Right lobe of liver (tissue), 6 donors: ENCODE measurements around the gene CD74. TPM values are rescaled to one million over a fixed set of nuclear protein-coding genes. Genes with fewer than 3 reads are reported as not detected.
"Not testable (repeated sequence)": the region's sequence is repeated elsewhere in the genome, so short reads cannot be mapped to it uniquely, and the experiment has no call there.

Experiments used
- ATAC-seq, 4 donors: fragments of 200-7000 bp; cut with Tn5 transposase; one replicate each; pipeline ENCODE4 v1.9.1; 2020; ENCODE audit warnings: mild to moderate bottlenecking in 4 of 4, moderate library complexity in 4 of 4
- DNase-seq, 3 donors: peaks; one replicate each; pipeline ENCODE4 v3.0.0-alpha.2; 2020
- H3K27ac ChIP-seq, 3 donors: fragments of 200-600 bp; one replicate each; pipeline ENCODE4 v1.8.0; 2022
- H3K27me3 ChIP-seq, 2 donors: fragments of 200-600 bp; one replicate each; pipeline ENCODE4 v1.8.0; 2022
- H3K36me3 ChIP-seq, 4 donors: fragments of 200-600 bp; sonication (generic) in 1 of 4; one replicate each; pipeline versions ENCODE4 v1.5.1 to v1.8.0; 2017 to 2022; ENCODE audit warnings: control low read depth in 1 of 4
- H3K4me1 ChIP-seq, 4 donors: fragments of 200-600 bp; sonication (generic) in 1 of 4; one replicate each; pipeline versions ENCODE4 v1.5.1 to v1.8.0; 2017 to 2022; ENCODE audit warnings: control low read depth in 1 of 4
- H3K4me3 ChIP-seq, 3 donors: fragments of 200-600 bp; one replicate each; pipeline ENCODE4 v1.8.0; 2022
- H3K9me3 ChIP-seq, 4 donors: fragments of 200-600 bp; sonication (generic) in 1 of 4; one replicate each; pipeline versions ENCODE4 v1.5.1 to v1.8.0; 2017 to 2022; ENCODE audit warnings: control low read depth in 1 of 4
- POLR2A ChIP-seq: fragments of 450-650 bp; IDR thresholded peaks from one replicate; pipeline ENCODE4 v1.6.1; 2017; ENCODE audit warnings: antibody characterized with exemption, mild to moderate bottlenecking
- WGBS: methylation state at CpG from one replicate; pipeline ENCODE4 v1.1.6; 2018; ENCODE audit warnings: low coverage, low lambda C conversion rate; ENCODE audit not compliant: insufficient coverage; ENCODE audit errors: missing lambda C conversion rate; 5-methylcytosine and 5-hydroxymethylcytosine counted together
- intact Hi-C, 2 donors: fragments of 100-400 bp; cut with DNase I; formaldehyde crosslinking; loops; one replicate each; pipeline versions ENCODE4 v1.11.2 to v1.14.1; 2022
- total RNA-seq, 6 experiments: library from RNA; depleted of rRNA in 2 of 6; stranded (reverse); fragments of >200 nt in 2 of 6; fragmentation: NEBNext Ultra II Directional in 3 of 6; extraction: Animal tissue kit (Norgen Biotek cat#: 25700) in 3 of 6; gene quantifications; one replicate each; pipeline versions ENCODE4 v1.1.0 to v1.2.4, GENCODE V29; 2016 to 2023
- TF ChIP-seq, protein P1 (sequence below), 4 donors: fragments of 200-600 bp in 3 of 4; fragments of 450-650 bp in 1 of 4; IDR thresholded peaks; one replicate each; pipeline versions ENCODE4 v1.5.1 to v1.8.0; 2016 to 2022; ENCODE audit warnings: antibody characterized with exemption in 4 of 4, mild to moderate bottlenecking in 2 of 4
- donor health status: DM: no; HTN: yes; CAD: no.
- donor health status: DM: no; HTN: no; CAD: no.
- donor health status: DM: no; HTN: no; CAD: no.
- donor health status: DM: no; HTN: yes; CAD: no.
- donor health status: DM: no; HTN: yes; CAD: no.

The CD74 gene
- total RNA-seq, 6 experiments from 2014 or later: 68.4 to 549 (median 211) TPM

DNA sequence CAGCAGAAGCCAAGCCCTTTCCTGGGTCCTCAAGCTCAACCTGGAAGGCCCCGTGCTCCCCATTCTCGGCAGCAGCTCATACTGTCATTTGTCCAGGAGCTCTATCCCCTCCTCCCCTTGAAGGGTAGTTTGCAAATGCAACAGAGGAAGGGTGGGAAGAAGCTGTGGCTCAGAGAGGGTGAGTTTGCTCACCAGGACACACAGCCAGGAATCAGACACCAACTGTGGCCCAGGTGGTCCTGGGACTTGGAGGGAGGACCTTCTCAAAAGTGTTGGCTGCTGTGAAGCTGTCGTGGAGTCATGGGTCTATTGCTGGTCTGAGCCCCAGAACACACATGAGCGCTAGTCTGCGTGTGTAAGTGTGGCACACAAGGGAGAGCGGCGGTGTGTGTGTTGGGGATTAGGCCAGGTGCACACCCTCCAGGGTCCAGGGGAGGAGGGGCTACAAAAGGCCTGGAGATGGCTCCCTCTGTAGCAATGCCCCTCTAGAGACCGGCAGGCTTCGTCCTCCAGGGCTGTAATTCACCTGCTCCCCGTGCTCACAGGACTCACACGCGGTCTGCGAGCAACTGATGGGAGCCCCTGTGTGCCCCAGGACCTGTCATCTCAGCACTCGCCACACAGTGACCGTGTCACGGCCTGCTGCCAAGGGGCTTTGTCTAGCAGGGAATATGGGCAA lies 45.0 kb upstream of the CD74 start:
- 63% methylated on average over 4 of the region's 16 CpGs for WGBS
- no peak for ATAC-seq
- no peak for DNase-seq
- H3K9me3 ChIP-seq: no peaks in the 10 kb centered on the region
- H3K27ac ChIP-seq: no peak overlapping the region
- intact Hi-C loops: loop anchor here in 1 of 2 donors (5.0 kb wide), 1 partner anchor 80 kb away; no protein-coding TSS in a partner anchor
- H3K36me3 ChIP-seq: no peaks in the 10 kb centered on the region
- TF ChIP-seq, protein P1, sequence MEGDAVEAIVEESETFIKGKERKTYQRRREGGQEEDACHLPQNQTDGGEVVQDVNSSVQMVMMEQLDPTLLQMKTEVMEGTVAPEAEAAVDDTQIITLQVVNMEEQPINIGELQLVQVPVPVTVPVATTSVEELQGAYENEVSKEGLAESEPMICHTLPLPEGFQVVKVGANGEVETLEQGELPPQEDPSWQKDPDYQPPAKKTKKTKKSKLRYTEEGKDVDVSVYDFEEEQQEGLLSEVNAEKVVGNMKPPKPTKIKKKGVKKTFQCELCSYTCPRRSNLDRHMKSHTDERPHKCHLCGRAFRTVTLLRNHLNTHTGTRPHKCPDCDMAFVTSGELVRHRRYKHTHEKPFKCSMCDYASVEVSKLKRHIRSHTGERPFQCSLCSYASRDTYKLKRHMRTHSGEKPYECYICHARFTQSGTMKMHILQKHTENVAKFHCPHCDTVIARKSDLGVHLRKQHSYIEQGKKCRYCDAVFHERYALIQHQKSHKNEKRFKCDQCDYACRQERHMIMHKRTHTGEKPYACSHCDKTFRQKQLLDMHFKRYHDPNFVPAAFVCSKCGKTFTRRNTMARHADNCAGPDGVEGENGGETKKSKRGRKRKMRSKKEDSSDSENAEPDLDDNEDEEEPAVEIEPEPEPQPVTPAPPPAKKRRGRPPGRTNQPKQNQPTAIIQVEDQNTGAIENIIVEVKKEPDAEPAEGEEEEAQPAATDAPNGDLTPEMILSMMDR (IDR thresholded peaks at IDR 0.05): no peak
- no peak for TF ChIP-seq POLR2A
- H3K4me1 ChIP-seq: peaks cover 0 to 10% (median 0%) of the 10 kb centered on the region in 4 donors
- H3K4me3 ChIP-seq: no peak overlapping the region
- no peaks in the 10 kb centered on the region for H3K27me3 ChIP-seq

GRCh38 chr5:150457121-150457520 lies 44.4 kb upstream of the CD74 start:
- Histone ChIP-seq H3K9me3 (no peaks in the 10 kb centered on the region), H3K27ac (no peak overlapping the region), H3K36me3 (no peaks in the 10 kb centered on the region), H3K4me1 (peaks cover 0 to 10% (median 0%) of the 10 kb centered on the region in 4 donors), H3K27me3 (no peaks in the 10 kb centered on the region), H3K4me3 (no peak overlapping the region)
- ATAC-seq (no peak), DNase-seq (no peak)
- WGBS: 40% methylated on average over 3 of the region's 6 CpGs
- intact Hi-C loops: loop anchor here in 1 of 2 donors (5.0 kb wide), 1 partner anchor 80 kb away; no protein-coding TSS in a partner anchor
- TF ChIP-seq, protein P1 (IDR thresholded peaks at IDR 0.05): no peak
- TF ChIP-seq POLR2A: no peak

DNA sequence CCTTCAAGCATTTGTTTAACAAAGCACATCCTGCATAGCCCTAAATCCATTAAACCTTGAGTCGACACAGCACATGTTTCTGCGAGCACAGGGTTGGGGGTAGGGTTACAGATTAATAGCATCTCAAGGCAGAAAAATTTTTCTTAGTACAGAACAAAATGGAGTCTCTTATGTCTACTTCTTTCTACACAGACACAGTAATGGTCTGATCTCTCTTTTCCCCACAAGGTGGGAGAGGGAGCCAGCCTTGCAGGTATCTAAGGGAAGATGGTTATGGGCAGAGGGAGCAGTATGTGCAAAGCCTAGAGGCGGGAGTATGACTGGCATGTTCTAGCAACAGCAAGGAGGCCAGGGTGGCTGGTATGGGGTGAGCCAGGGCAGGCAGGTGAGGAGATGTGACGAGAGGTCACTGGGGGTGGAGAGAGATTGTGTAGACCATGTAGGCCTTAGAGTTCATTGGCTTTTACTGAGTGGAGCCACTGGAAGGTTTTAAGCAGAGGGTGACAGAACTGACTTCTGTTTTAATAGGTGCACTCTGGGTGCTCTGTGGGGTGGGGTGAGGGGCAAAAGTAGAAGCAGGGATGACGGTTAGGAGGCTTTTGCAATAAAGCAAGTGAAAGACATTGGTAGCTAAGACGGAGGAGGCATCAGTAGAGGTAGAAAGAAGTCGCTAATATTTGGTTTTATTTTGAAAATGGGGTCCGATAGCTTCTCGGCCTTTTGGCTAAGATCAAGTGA lies 42.0 kb upstream of the CD74 start:
- no peak for TF ChIP-seq POLR2A
- TF ChIP-seq, protein P1 (IDR thresholded peaks at IDR 0.05): no peak
- Histone ChIP-seq H3K27ac (no peak overlapping the region), H3K27me3 (no peaks in the 10 kb centered on the region), H3K9me3 (no peaks in the 10 kb centered on the region), H3K4me3 (no peak overlapping the region), H3K4me1 (peaks cover 0 to 9% (median 0%) of the 10 kb centered on the region in 4 donors), H3K36me3 (no peaks in the 10 kb centered on the region)
- intact Hi-C loops: loop anchor here in 1 of 2 donors (5.0 kb wide), 1 partner anchor 83 kb away; no protein-coding TSS in a partner anchor
- DNase-seq (no peak), ATAC-seq (no peak)
- 64% methylated on average over 9 of the region's 9 CpGs for WGBS

- H3K4me1 ChIP-seq, intact Hi-C loops, ATAC-seq, H3K4me3 ChIP-seq, H3K9me3 ChIP-seq, H3K27ac ChIP-seq, H3K27me3 ChIP-seq, DNase-seq, H3K36me3 ChIP-seq: not testable (repeated sequence)
- WGBS: 42% methylated on average over 5 of the region's 8 CpGs
Observed at GRCh38 chr5:150454027-150454426, 41.3 kb upstream of the CD74 start.

GRCh38 chr5:150452914-150453313 lies 40.2 kb upstream of the CD74 start:
- Histone ChIP-seq H3K4me1 (peaks cover 0 to 10% (median 0%) of the 10 kb centered on the region in 4 donors), H3K9me3 (no peaks in the 10 kb centered on the region), H3K27me3 (no peaks in the 10 kb centered on the region), H3K27ac (no peak overlapping the region), H3K36me3 (peaks cover 0 to under 1% (median 0%) of the 10 kb centered on the region in 4 donors), H3K4me3 (no peak overlapping the region)
- intact Hi-C loops: no loop called here
- DNase-seq (no peak), ATAC-seq (no peak)
- no peak for TF ChIP-seq POLR2A
- TF ChIP-seq, protein P1 (IDR thresholded peaks at IDR 0.05): no peak
- WGBS: 93% methylated on average over 2 of the region's 4 CpGs
